ENCODE results near the gene AP2A1. TPM values are rescaled to one million over a fixed set of nuclear protein-coding genes. Genes with fewer than 3 reads are reported as not detected.

The AP2A1 gene
- total and polyA plus RNA-seq, 2 of the 13 experiments (the other 11 are each of a cell fraction or from before 2014, with no cell fraction given): 22.7 to 39.7 TPM

GRCh38 chr19:49771674-49772139 is 4.9 kb downstream of the AP2A1 start (continued):
- TF ChIP-seq HMGXB4 (CRISPR knock-in tag; IDR thresholded peaks at IDR 0.05; ENCODE audit: borderline replicate concordance in 1 of 2, low read depth in 1 of 2): 0 out of 4 replicates have a peak, but pooled peaks of 1 of the 2 experiments have one; percentile 26
- TF ChIP-seq TARDBP (CRISPR knock-in tag; IDR thresholded peaks at IDR 0.05): peak; percentile 62; the same call in 1 of the 2 replicates
- TF ChIP-seq ZNF343 (CRISPR knock-in tag; IDR thresholded peaks at IDR 0.05): 0 out of 2 replicates have a peak, but pooled peaks have one; percentile 31
- no peak for TF ChIP-seq ZFP1 (CRISPR knock-in tag; IDR thresholded peaks at IDR 0.05)
- TF ChIP-seq ELF4 (CRISPR knock-in tag; IDR thresholded peaks at IDR 0.05; ENCODE audit: borderline replicate concordance): 0 out of 2 replicates have a peak, but pooled peaks have one; percentile 55
- TF ChIP-seq ZNF225 (CRISPR knock-in tag; IDR thresholded peaks at IDR 0.05): no peak
- no peak for TF ChIP-seq ZNF101 (CRISPR knock-in tag; IDR thresholded peaks at IDR 0.05; ENCODE audit: borderline replicate concordance, low read depth)
- TF ChIP-seq NFE2L2 (IDR thresholded peaks at IDR 0.05; ENCODE audit: low read length): no peak
- TF ChIP-seq ZGPAT (CRISPR knock-in tag; IDR thresholded peaks at IDR 0.05): 0 out of 2 replicates have a peak, but pooled peaks have one; percentile 32
- peak; percentile 31; the same call in 1 of the 2 replicates for TF ChIP-seq PATZ1 (CRISPR knock-in tag; IDR thresholded peaks at IDR 0.05)
- TF ChIP-seq ZNF367 (CRISPR knock-in tag; IDR thresholded peaks at IDR 0.05; ENCODE audit: borderline replicate concordance): no peak
- TF ChIP-seq GTF2F1 (IDR thresholded peaks at IDR 0.05; ENCODE audit: low read length): no peak
- no peak for TF ChIP-seq PLRG1 (conservative IDR thresholded peaks at IDR 0.05)
- no peak for TF ChIP-seq CHD2 (IDR thresholded peaks at IDR 0.05; ENCODE audit: low read depth, low read length)
- TF ChIP-seq RXRB (CRISPR knock-in tag; IDR thresholded peaks at IDR 0.05; ENCODE audit: borderline replicate concordance): peak; percentile 50; the same call in 1 of the 2 replicates
- peak; percentile 89; the same call in 1 of the 2 replicates for TF ChIP-seq FUBP1 (CRISPR knock-in tag; IDR thresholded peaks at IDR 0.05; ENCODE audit: borderline replicate concordance)
- no peak for TF ChIP-seq TCF7 (IDR thresholded peaks at IDR 0.05; ENCODE audit: low read depth)
- TF ChIP-seq TRIM22 (IDR thresholded peaks at IDR 0.05): no peak
- peak; percentile 81 for TF ChIP-seq PHF20 (CRISPR knock-in tag; IDR thresholded peaks at IDR 0.05)
- TF ChIP-seq HBP1 (CRISPR knock-in tag; IDR thresholded peaks at IDR 0.05; ENCODE audit: low read depth): no peak
